Natural killer cell (primary cell): ENCODE results near the gene FYN. TPM values are rescaled to one million over a fixed set of nuclear protein-coding genes. Genes with fewer than 3 reads are reported as not detected.

Experiments used
- ATAC-seq, 3 donors: fragments of 150-1000 bp in 2 of 3; fragments of 200-7000 bp in 1 of 3; cut with Tn5 transposase; 1 replicate in 1 of 3; 2 replicates in 2 of 3; pipeline ENCODE4 v1.10.0; 2021; ENCODE audit warnings: mild to moderate bottlenecking in 2 of 3, moderate library complexity in 2 of 3
- DNase-seq, 2 donors: peaks; one replicate each; pipeline versions ENCODE4 v3.0.0 to v3.0.0-alpha.2; 2013 to 2021; ENCODE audit warnings: mixed read lengths in 1 of 2
- H3K27ac ChIP-seq: one replicate; pipeline ENCODE4 v1.5.1; 2013; ENCODE audit warnings: mild to moderate bottlenecking, low read length
- H3K27me3 ChIP-seq: one replicate; pipeline ENCODE4 v1.6.1; 2013; ENCODE audit warnings: low read length; ENCODE audit not compliant: control insufficient read depth, insufficient read depth
- H3K36me3 ChIP-seq: one replicate; pipeline ENCODE4 v1.6.1; 2013; ENCODE audit warnings: low read length; ENCODE audit not compliant: control insufficient read depth, insufficient read depth
- H3K4me1 ChIP-seq: one replicate; pipeline ENCODE4 v1.6.1; 2013; ENCODE audit warnings: low read length; ENCODE audit not compliant: control insufficient read depth, insufficient read depth
- H3K4me3 ChIP-seq: one replicate; pipeline ENCODE4 v1.5.1; 2013; ENCODE audit warnings: low read length
- H3K9me3 ChIP-seq: one replicate; pipeline ENCODE4 v1.6.1; 2013; ENCODE audit warnings: low read length; ENCODE audit not compliant: control insufficient read depth, insufficient read depth
- H3K27ac Mint-ChIP-seq, 2 donors: one replicate each; pipeline ENCODE4 v1.8.0; 2022; ENCODE audit warnings: mild to moderate bottlenecking in 2 of 2, mixed read lengths in 2 of 2, moderate library complexity in 1 of 2
- H3K27me3 Mint-ChIP-seq, 2 donors: one replicate each; pipeline ENCODE4 v1.8.0; 2022; ENCODE audit warnings: low read depth in 2 of 2, mixed read lengths in 2 of 2
- H3K36me3 Mint-ChIP-seq: one replicate; pipeline ENCODE4 v1.8.0; 2022; ENCODE audit warnings: mixed read lengths
- H3K4me1 Mint-ChIP-seq, 2 donors: one replicate each; pipeline ENCODE4 v1.8.0; 2022; ENCODE audit warnings: mixed read lengths in 2 of 2
- H3K4me3 Mint-ChIP-seq: one replicate; pipeline ENCODE4 v1.8.0; 2022; ENCODE audit warnings: mild to moderate bottlenecking, moderate library complexity, mixed read lengths
- H3K9me3 Mint-ChIP-seq, 2 donors: one replicate each; pipeline ENCODE4 v1.8.0; 2022; ENCODE audit warnings: mixed read lengths in 2 of 2
- WGBS: methylation state at CpG from one replicate; pipeline ENCODE4 v1.1.7; 2013; ENCODE audit warnings: missing lambda C conversion rate; ENCODE audit not compliant: insufficient coverage; 5-methylcytosine and 5-hydroxymethylcytosine counted together
- intact Hi-C: fragments of 100-400 bp; cut with micrococcal nuclease; formaldehyde crosslinking; loops from one replicate; pipeline ENCODE4 v1.14.2; 2022
- total RNA-seq, 4 donors: library from RNA; stranded (reverse); fragments of 120-200 nt in 1 of 4; gene quantifications; one replicate each; pipeline versions ENCODE4 v1.2.3 to v1.2.4, GENCODE V29; 2013 to 2022
- TF ChIP-seq, protein P1 (sequence below): fragments of 200-600 bp; IDR thresholded peaks from one replicate; pipeline ENCODE4 v1.8.0; 2022; ENCODE audit warnings: antibody characterized with exemption

Gene FYN
- total RNA-seq, 3 donors from 2014 or later (not counting 1 experiment from before 2014, with no cell fraction given): 616 to 757 (median 713) TPM

DNA sequence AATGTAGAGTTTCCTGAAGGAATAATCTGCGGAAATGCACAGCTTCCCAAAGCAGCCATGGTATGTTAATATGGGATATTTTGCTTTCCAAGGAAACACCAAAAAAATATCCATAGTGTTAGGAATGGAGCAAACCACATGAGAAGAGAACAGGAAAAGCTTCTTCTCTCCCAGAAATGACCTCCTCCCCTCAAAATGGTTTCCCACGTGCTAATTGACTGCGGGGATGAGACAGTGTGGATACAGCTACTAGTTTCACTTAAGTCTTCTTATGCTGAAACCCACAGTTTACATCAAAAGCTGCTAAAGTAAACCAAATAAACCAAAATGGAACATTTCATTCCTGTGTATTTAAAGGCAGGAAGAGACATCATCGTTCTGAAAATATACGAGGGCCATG is 69.4 kb downstream of the FYN start:
- Histone ChIP-seq H3K27ac (peak overlapping the region; percentile 75), H3K27me3 (no peaks in the 10 kb centered on the region), H3K4me1 (peaks cover 58% of the 10 kb centered on the region), H3K9me3 (no peaks in the 10 kb centered on the region), H3K4me3 (no peak overlapping the region), H3K36me3 (peaks cover 12% of the 10 kb centered on the region)
- TF ChIP-seq, protein P1, sequence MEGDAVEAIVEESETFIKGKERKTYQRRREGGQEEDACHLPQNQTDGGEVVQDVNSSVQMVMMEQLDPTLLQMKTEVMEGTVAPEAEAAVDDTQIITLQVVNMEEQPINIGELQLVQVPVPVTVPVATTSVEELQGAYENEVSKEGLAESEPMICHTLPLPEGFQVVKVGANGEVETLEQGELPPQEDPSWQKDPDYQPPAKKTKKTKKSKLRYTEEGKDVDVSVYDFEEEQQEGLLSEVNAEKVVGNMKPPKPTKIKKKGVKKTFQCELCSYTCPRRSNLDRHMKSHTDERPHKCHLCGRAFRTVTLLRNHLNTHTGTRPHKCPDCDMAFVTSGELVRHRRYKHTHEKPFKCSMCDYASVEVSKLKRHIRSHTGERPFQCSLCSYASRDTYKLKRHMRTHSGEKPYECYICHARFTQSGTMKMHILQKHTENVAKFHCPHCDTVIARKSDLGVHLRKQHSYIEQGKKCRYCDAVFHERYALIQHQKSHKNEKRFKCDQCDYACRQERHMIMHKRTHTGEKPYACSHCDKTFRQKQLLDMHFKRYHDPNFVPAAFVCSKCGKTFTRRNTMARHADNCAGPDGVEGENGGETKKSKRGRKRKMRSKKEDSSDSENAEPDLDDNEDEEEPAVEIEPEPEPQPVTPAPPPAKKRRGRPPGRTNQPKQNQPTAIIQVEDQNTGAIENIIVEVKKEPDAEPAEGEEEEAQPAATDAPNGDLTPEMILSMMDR: no peak
- ATAC-seq: peak in 1 of 3 donors; percentile 25
- Mint-ChIP-seq H3K27me3 (no peaks in the 10 kb centered on the region), H3K4me3 (peak overlapping the region; percentile 78), H3K9me3 (no peaks in the 10 kb centered on the region), H3K4me1 (peaks cover 89 to 91% of the 10 kb centered on the region in 2 donors), H3K36me3 (peaks cover 6% of the 10 kb centered on the region), H3K27ac (peak overlapping the region; percentile 94 to 98)
- intact Hi-C loops: loop anchor here (1.0 to 10.0 kb wide), 7 partner anchors 21 to 191 kb away; no protein-coding TSS in a partner anchor
- DNase-seq: peak in 1 of 2 donors; percentile 58
- WGBS: 48% methylated on average over 5 of the region's 5 CpGs

DNA sequence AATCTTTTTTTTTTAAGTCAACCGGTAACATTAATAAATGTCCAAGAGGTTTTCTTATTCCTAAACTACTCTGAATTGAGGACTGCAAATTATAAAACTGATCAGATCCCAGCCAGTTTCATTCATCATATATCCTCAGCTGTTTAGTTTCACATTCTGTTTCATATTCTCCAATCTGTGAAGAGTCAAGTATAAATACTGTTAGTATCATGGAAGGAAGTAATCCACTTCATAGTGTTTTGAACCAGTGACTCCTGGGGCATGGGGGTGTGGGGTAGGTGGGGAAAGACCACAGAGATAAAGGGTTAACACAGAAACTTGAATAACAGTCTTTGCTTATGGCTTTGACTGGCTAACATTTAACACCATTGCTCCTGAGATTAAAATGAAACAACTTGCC is 69.9 kb downstream of the FYN start:
- Histone ChIP-seq H3K4me3 (no peak overlapping the region), H3K36me3 (peaks cover 12% of the 10 kb centered on the region), H3K27me3 (no peaks in the 10 kb centered on the region), H3K27ac (peak overlapping the region; percentile 75), H3K9me3 (no peaks in the 10 kb centered on the region), H3K4me1 (peaks cover 60% of the 10 kb centered on the region)
- peak overlapping the region; percentile 94 to 98 for H3K27ac Mint-ChIP-seq
- H3K9me3 Mint-ChIP-seq: no peaks in the 10 kb centered on the region
- 86% methylated on average over 1 of the region's 1 CpG for WGBS
- H3K36me3 Mint-ChIP-seq: peaks cover 6% of the 10 kb centered on the region
- TF ChIP-seq, protein P1: no peak
- DNase-seq (peak in 1 of 2 donors; percentile 49), ATAC-seq (peak; percentile 28 to 54 (median 43))
- peaks cover 88 to 91% of the 10 kb centered on the region in 2 donors for H3K4me1 Mint-ChIP-seq
- no peaks in the 10 kb centered on the region for H3K27me3 Mint-ChIP-seq
- H3K4me3 Mint-ChIP-seq: peak overlapping the region; percentile 78
- intact Hi-C loops: loop anchor here (10.0 kb wide), 1 partner anchor 191 kb away; no protein-coding TSS in a partner anchor

DNA sequence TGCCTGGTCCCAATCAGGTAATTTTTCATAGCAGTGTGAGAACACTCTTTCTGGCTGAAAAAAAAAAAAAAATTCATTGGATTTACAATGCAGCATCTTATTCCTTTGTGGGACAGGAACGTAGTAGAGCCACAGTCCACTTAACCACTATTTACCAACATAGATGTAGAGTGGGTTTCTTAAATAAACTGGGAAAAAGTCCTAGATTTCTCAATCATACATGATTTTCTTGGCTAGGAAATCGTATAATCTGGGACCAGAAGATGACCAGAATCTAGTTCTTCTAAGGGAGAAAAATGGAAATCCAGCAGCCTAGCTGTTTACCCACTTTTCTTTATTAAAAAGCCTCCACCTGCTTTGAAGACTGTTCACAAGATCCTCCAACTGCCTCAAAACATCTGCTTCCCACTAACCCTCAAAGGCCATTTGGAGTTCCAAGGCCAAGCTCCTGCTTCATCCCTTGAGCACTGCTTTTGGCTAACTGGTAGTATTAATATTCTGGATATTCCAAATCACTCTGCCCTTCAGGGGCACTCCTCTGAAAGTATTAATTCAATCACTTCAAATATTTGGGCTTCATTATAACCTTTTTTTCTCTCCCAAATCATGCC is 70.4 kb downstream of the FYN start:
- no peaks in the 10 kb centered on the region for H3K27me3 Mint-ChIP-seq
- Histone ChIP-seq H3K27ac (peak overlapping the region; percentile 75), H3K36me3 (peaks cover 12% of the 10 kb centered on the region), H3K27me3 (no peaks in the 10 kb centered on the region), H3K4me1 (peaks cover 59% of the 10 kb centered on the region), H3K4me3 (no peak overlapping the region), H3K9me3 (no peaks in the 10 kb centered on the region)
- ATAC-seq (no peak), DNase-seq (no peak)
- WGBS: 87% methylated on average over 1 of the region's 2 CpGs
- H3K4me1 Mint-ChIP-seq: peaks cover 83 to 87% of the 10 kb centered on the region in 2 donors
- intact Hi-C loops: loop anchor here (10.0 kb wide), 1 partner anchor 192 kb away; no protein-coding TSS in a partner anchor
- TF ChIP-seq, protein P1: no peak
- H3K4me3 Mint-ChIP-seq: peak overlapping the region; percentile 78
- peak overlapping the region; percentile 94 to 98 for H3K27ac Mint-ChIP-seq
- H3K36me3 Mint-ChIP-seq: peaks cover 6% of the 10 kb centered on the region
- H3K9me3 Mint-ChIP-seq: no peaks in the 10 kb centered on the region
